Activated CD8-positive, alpha-beta T cell treated with anti-CD3 and anti-CD28 coated beads for 36 hours (primary cell): Measurements from ENCODE around the gene PTPRR. TPM values are rescaled to one million over a fixed set of nuclear protein-coding genes. Genes with fewer than 3 reads are reported as not detected.

Experiments
- ATAC-seq: fragments of 200-7000 bp; cut with Tn5 transposase; one replicate; pipeline ENCODE4 v1.10.0; 2021; ENCODE audit warnings: mild to moderate bottlenecking, moderate library complexity
- CTCF ChIA-PET: fragments of 350-600 bp; sonication (Branson Sonifier 250); formaldehyde crosslinking; loops from one replicate; lab custom pipeline; 2021; ENCODE audit warnings: antibody characterized with exemption; lab: Charles Lee
- POLR2A ChIA-PET: fragments of 350-600 bp; sonication (Branson Sonifier 250); formaldehyde crosslinking; loops from one replicate; lab custom pipeline; 2021; ENCODE audit warnings: antibody characterized with exemption; lab: Charles Lee
- DNase-seq: peaks from one replicate; pipeline ENCODE4 v3.0.0-alpha.2; 2020
- H3K27ac Mint-ChIP-seq: one replicate; pipeline ENCODE4 v1.8.0; 2021; ENCODE audit warnings: mild to moderate bottlenecking, mixed read lengths
- H3K27me3 Mint-ChIP-seq: one replicate; pipeline ENCODE4 v1.8.0; 2021; ENCODE audit warnings: mixed read lengths
- H3K36me3 Mint-ChIP-seq: one replicate; pipeline ENCODE4 v1.8.0; 2021; ENCODE audit warnings: low read depth, mixed read lengths
- H3K4me1 Mint-ChIP-seq: one replicate; pipeline ENCODE4 v1.8.0; 2021; ENCODE audit warnings: low read depth, mixed read lengths
- H3K4me3 Mint-ChIP-seq: one replicate; pipeline ENCODE4 v1.8.0; 2021; ENCODE audit warnings: mild to moderate bottlenecking, moderate library complexity, mixed read lengths
- H3K9me3 Mint-ChIP-seq: one replicate; pipeline ENCODE4 v1.8.0; 2021; ENCODE audit warnings: mixed read lengths
- intact Hi-C: fragments of 100-400 bp; cut with micrococcal nuclease; formaldehyde crosslinking; loops from one replicate; pipeline ENCODE4 v1.10.0; 2022
- total RNA-seq, 2 experiments: library from RNA; stranded (reverse); gene quantifications; one replicate each; pipeline ENCODE4 v1.2.3, GENCODE V29; 2021
- TF ChIP-seq, protein P1 (sequence below): fragments of 200-600 bp; IDR thresholded peaks from one replicate; pipeline ENCODE4 v1.8.0; 2022; ENCODE audit warnings: antibody characterized with exemption, mild to moderate bottlenecking

PTPRR gene
- total RNA-seq, 2 experiments from 2014 or later: not detected

DNA sequence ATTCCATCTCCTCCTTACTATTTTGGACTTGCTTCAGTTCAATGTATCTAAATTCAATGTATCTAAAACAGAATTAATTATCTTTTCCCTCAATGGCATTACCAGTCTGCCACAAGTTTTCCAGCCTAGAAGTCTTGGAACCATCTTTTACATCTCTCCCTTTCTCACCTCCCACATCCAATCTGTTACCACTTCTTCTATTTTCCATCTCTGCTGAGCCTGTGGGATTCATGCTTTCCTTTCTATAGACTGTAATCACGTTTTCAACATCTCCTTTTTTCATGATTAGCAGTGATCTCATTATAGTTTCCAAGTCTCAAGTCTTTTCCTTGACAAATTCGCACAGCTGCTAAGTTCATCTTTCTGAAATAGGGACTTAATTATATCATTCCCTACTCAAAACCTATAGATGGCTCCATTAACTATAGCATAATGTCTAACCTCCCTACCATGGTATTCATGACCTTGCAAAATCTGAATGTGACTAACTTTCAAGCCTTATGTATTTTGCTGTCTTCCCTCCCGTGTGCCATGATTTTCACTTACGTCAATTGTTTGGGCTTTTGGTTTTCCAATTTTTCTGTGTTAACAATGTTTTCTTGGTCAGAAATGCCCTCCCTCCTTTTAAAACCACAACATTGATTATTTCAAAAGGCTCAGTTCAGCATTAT is 262.8 kb downstream of the PTPRR start:
- intact Hi-C loops: no loop called here
- Mint-ChIP-seq H3K27me3 (peaks cover 1% of the 10 kb centered on the region), H3K9me3 (peaks cover 1% of the 10 kb centered on the region), H3K36me3 (no peaks in the 10 kb centered on the region), H3K4me3 (no peak overlapping the region), H3K27ac (no peak overlapping the region), H3K4me1 (no peaks in the 10 kb centered on the region)
- no peak for ATAC-seq
- TF ChIP-seq, protein P1, sequence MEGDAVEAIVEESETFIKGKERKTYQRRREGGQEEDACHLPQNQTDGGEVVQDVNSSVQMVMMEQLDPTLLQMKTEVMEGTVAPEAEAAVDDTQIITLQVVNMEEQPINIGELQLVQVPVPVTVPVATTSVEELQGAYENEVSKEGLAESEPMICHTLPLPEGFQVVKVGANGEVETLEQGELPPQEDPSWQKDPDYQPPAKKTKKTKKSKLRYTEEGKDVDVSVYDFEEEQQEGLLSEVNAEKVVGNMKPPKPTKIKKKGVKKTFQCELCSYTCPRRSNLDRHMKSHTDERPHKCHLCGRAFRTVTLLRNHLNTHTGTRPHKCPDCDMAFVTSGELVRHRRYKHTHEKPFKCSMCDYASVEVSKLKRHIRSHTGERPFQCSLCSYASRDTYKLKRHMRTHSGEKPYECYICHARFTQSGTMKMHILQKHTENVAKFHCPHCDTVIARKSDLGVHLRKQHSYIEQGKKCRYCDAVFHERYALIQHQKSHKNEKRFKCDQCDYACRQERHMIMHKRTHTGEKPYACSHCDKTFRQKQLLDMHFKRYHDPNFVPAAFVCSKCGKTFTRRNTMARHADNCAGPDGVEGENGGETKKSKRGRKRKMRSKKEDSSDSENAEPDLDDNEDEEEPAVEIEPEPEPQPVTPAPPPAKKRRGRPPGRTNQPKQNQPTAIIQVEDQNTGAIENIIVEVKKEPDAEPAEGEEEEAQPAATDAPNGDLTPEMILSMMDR: no peak
- POLR2A ChIA-PET: no interaction called here
- DNase-seq: no peak
- CTCF ChIA-PET: no interaction called here

DNA sequence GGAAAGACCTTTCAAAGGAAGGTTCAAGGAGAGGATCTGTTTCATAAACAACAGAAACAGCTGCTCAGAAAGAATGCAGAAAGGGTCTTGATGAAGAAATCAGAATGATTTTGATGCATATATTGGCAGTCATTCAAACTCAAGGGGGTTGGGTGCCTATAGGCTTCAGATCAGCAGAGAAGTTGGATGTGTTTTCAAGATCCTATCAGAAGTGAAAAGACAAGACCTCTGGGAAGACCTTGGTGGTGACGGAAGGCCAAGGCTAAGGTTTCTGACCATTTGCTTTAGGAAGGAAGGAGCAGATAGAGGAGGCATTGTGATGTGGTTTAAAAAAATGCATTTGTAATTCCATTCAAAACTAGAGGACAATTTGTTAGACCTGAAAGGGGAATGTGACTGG is 268.1 kb downstream of the PTPRR start:
- TF ChIP-seq, protein P1: no peak
- Mint-ChIP-seq H3K4me3 (no peak overlapping the region), H3K36me3 (no peaks in the 10 kb centered on the region), H3K27ac (no peak overlapping the region), H3K27me3 (no peaks in the 10 kb centered on the region), H3K4me1 (no peaks in the 10 kb centered on the region), H3K9me3 (no peaks in the 10 kb centered on the region)
- no peak for DNase-seq
- ChIA-PET POLR2A (no interaction called here), CTCF (no interaction called here)
- ATAC-seq: no peak
- intact Hi-C loops: no loop called here

GRCh38 chr12:70648831-70649230 is 271.7 kb downstream of the PTPRR start:
- Mint-ChIP-seq H3K27ac (no peak overlapping the region), H3K36me3 (no peaks in the 10 kb centered on the region), H3K9me3 (no peaks in the 10 kb centered on the region), H3K27me3 (no peaks in the 10 kb centered on the region), H3K4me1 (no peaks in the 10 kb centered on the region), H3K4me3 (no peak overlapping the region)
- DNase-seq (no peak), ATAC-seq (no peak)
- CTCF ChIA-PET: no interaction called here
- intact Hi-C loops: no loop called here
- POLR2A ChIA-PET: no interaction called here
- TF ChIP-seq, protein P1: no peak

GRCh38 chr12:70648191-70648590 is 272.3 kb downstream of the PTPRR start:
- Mint-ChIP-seq H3K27ac (no peak overlapping the region), H3K4me3 (no peak overlapping the region), H3K27me3 (no peaks in the 10 kb centered on the region), H3K36me3 (no peaks in the 10 kb centered on the region), H3K9me3 (no peaks in the 10 kb centered on the region), H3K4me1 (no peaks in the 10 kb centered on the region)
- ChIA-PET POLR2A (no interaction called here), CTCF (no interaction called here)
- intact Hi-C loops: no loop called here
- TF ChIP-seq, protein P1: no peak
- DNase-seq (no peak), ATAC-seq (no peak)

DNA sequence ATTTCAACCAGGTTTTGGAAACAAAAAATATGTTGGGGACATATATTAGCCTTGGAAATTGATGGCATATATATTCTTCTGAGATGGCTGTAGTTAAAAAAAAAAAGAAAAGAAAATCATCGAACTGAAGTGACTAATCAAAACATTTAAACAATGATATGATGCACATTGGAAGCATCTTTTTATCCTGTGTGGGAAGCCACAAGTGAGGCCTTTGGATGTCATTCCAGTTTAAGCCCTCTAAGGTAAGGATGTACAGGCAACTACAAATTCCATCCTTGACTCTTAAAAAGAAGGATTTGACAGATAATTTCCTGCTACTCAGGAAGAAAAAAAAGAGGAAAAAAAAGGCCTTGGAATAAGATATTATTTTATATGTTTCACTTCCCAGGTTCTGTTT is 273.7 kb downstream of the PTPRR start:
- no peaks in the 10 kb centered on the region for H3K27me3 Mint-ChIP-seq
- CTCF ChIA-PET: no interaction called here
- POLR2A ChIA-PET: no interaction called here
- DNase-seq: no peak
- no peak for ATAC-seq
- no peaks in the 10 kb centered on the region for H3K9me3 Mint-ChIP-seq
- H3K27ac Mint-ChIP-seq: no peak overlapping the region
- H3K4me3 Mint-ChIP-seq: no peak overlapping the region
- TF ChIP-seq, protein P1: no peak
- intact Hi-C loops: no loop called here
- H3K36me3 Mint-ChIP-seq: no peaks in the 10 kb centered on the region
- no peaks in the 10 kb centered on the region for H3K4me1 Mint-ChIP-seq
